HL-60 (cell line): ENCODE measurements around the gene ACTR6.

Experiments used
- DNase-seq, 2 experiments: peaks; one replicate each; pipeline ENCODE4 v3.0.0-alpha.2; 2010 to 2020; ENCODE audit warnings: low read depth in 1 of 2, low spot score in 1 of 2
- H3K27ac ChIP-seq: fragments of 250-450 bp; sonication (Bioruptor Pico); replicated peaks from 2 replicates; pipeline ENCODE4 v1.5.1; 2020; ENCODE audit warnings: mild to moderate bottlenecking, moderate library complexity
- H3K27me3 ChIP-seq: fragments of 250-450 bp; sonication (Bioruptor Pico); 2 replicates; pipeline ENCODE4 v1.5.1; 2021; ENCODE audit warnings: mild to moderate bottlenecking, moderate library complexity; ENCODE audit not compliant: insufficient read depth, poor library complexity, severe bottlenecking
- H3K4me3 ChIP-seq: replicated peaks from 2 replicates; pipeline ENCODE4 v1.5.1; 2011; ENCODE audit warnings: mild to moderate bottlenecking, control low read depth, low read length; ENCODE audit not compliant: insufficient read depth
- GABPA ChIP-seq: IDR thresholded peaks from 2 replicates; pipeline ENCODE4 v1.6.1; 2012; ENCODE audit warnings: low read depth
- POLR2AphosphoS5 ChIP-seq: IDR thresholded peaks from 2 replicates; pipeline ENCODE4 v1.6.1; 2012; ENCODE audit warnings: low read depth
- REST ChIP-seq: IDR thresholded peaks from 2 replicates; pipeline ENCODE4 v1.6.1; 2012; ENCODE audit warnings: low read depth; ENCODE audit not compliant: insufficient replicate concordance
- SPI1 ChIP-seq: IDR thresholded peaks from 2 replicates; pipeline ENCODE4 v1.6.1; 2012; ENCODE audit warnings: low read depth, mild to moderate bottlenecking, borderline replicate concordance
- TF ChIP-seq, protein P1 (sequence below): IDR thresholded peaks from one replicate; pipeline ENCODE4 v1.5.1; 2011; ENCODE audit warnings: low read length, control low read depth, inconsistent platforms; ENCODE audit not compliant: insufficient read depth

Gene ACTR6

GRCh38 chr12:100170313-100170858 lies 30.2 kb upstream of the ACTR6 start:
- no peak for DNase-seq
- H3K27me3 ChIP-seq, result no peaks in the 10 kb centered on the region

GRCh38 chr12:100171248-100171647 lies 29.4 kb upstream of the ACTR6 start:
- no peaks in the 10 kb centered on the region for H3K27me3 ChIP-seq
- H3K27ac ChIP-seq, result no peak overlapping the region
- no peak for TF ChIP-seq GABPA
- no peak for TF ChIP-seq SPI1
- TF ChIP-seq POLR2AphosphoS5, result no peak
- no peak for TF ChIP-seq REST
- TF ChIP-seq, protein P1, sequence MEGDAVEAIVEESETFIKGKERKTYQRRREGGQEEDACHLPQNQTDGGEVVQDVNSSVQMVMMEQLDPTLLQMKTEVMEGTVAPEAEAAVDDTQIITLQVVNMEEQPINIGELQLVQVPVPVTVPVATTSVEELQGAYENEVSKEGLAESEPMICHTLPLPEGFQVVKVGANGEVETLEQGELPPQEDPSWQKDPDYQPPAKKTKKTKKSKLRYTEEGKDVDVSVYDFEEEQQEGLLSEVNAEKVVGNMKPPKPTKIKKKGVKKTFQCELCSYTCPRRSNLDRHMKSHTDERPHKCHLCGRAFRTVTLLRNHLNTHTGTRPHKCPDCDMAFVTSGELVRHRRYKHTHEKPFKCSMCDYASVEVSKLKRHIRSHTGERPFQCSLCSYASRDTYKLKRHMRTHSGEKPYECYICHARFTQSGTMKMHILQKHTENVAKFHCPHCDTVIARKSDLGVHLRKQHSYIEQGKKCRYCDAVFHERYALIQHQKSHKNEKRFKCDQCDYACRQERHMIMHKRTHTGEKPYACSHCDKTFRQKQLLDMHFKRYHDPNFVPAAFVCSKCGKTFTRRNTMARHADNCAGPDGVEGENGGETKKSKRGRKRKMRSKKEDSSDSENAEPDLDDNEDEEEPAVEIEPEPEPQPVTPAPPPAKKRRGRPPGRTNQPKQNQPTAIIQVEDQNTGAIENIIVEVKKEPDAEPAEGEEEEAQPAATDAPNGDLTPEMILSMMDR, result no peak
- no peak for DNase-seq
- H3K4me3 ChIP-seq, result no peak overlapping the region

More at GRCh38 chr12:100170313-100170858, 30.2 kb upstream of the ACTR6 start:
- TF ChIP-seq REST (no peak), SPI1 (no peak)
- Histone ChIP-seq H3K4me3 (no peak overlapping the region), H3K27ac (no peak overlapping the region)

DNA sequence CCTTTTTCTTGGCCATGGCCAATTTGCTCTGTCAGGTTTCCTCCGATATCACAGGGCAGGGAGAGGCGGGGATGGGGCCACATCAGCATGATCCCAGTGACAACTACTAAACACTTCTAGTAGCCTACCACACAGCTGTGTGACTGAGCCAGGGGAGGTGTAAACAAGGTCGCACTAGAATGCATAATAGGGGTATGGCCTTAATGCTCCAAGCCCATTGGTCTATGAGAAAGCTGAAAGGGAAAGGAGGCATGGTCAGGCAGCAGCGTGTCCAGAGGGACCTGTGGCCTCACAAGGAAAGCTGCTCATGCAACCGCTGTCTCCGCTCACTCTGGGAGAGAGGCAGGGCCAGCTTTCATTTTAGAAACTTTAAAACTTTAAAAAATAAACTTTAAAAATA lies 27.5 kb upstream of the ACTR6 start:
- no peak for DNase-seq
- no peak overlapping the region for H3K27ac ChIP-seq
- TF ChIP-seq SPI1 (no peak), POLR2AphosphoS5 (no peak), REST (no peak), GABPA (no peak)
- TF ChIP-seq, protein P1, result no peak
- no peaks in the 10 kb centered on the region for H3K27me3 ChIP-seq
- H3K4me3 ChIP-seq, result no peak overlapping the region
